Stimulated activated CD4-positive, alpha-beta T cell treated with anti-CD3 and anti-CD28 coated beads, Interleukin-1b, Interleukin-23, amount 100 ng/mL, for 24 hours (primary cell): ENCODE results near the gene ZXDC.

Experiments used
- DNase-seq, 4 experiments: peaks; one replicate each; pipeline ENCODE4 v3.0.0-alpha.2; 2020; ENCODE audit warnings: low read depth in 4 of 4, low spot score in 1 of 4

Gene ZXDC

DNA sequence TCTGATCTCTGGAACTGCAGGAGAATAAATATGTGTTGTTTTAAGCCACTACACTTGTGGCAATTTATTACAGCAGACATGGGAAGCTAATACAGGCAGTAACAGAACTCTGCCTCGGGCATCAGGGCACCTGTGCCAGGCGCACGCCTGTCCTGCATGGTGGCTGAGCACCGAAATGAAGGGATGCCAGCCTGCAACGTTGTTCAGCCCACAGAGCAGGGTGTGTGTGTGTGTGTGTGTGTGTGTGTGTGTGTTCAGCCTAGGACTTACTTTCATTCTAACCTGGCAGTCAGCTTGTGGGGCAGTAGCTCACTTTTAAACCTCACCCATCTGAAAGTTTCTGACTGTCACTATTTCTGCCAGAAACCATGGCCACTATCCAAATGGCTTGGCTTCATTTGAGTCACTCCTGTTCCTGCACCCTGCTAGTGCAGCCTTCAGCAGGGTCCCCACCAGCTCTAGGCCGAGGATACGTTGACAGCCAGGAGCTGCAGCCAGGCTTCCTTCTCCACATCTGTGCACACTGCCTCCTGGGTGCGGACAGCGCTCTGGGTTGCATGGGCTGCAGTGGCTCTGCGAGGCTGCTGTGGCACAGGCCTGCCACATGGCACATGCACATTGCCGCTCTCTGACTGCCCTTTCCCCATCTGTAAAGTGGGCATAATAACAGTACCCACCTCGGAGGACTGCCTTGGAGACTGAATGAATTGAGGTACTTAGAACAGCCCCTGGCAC lies 37.4 kb upstream of the ZXDC start:
- DNase-seq: no peak

DNA sequence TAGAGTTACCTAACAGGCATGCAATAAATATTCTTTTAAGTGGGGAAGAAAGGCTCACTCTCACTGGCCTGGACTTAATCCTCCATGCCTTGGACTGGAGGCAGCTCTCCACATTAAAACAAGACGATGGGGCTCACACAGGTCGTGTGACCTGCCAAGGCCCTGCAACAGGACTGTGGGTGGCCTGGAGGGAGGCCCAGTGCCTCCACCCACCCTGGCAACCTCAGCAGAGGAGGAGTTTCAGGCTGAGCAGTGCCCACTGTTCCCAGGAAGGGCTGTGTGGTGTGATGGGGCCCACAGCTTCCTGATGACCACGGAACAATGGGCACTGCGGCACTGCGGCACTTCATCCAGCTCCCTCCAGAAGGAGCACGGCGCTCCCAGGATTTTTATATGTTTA lies 36.3 kb upstream of the ZXDC start:
- DNase-seq: no peak

DNA sequence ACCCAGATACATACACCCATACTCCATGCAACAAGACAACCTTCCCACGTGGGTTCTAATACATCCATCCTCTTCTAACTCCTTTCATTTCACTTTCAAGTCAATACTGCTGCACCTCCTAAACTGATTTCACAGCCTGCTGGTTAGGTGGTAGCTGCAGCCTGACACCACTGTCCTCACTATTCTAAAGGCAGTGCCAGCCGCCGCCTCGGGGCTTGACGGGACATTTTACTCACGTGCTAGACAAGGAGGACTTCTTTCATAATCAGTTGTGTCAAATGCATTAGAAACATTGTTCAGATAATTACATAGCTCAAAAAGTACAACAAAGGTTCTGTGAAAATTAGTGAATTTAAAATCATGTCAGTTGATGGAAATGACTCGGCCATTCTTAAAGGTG lies 35.6 kb upstream of the ZXDC start:
- no peak for DNase-seq

DNA sequence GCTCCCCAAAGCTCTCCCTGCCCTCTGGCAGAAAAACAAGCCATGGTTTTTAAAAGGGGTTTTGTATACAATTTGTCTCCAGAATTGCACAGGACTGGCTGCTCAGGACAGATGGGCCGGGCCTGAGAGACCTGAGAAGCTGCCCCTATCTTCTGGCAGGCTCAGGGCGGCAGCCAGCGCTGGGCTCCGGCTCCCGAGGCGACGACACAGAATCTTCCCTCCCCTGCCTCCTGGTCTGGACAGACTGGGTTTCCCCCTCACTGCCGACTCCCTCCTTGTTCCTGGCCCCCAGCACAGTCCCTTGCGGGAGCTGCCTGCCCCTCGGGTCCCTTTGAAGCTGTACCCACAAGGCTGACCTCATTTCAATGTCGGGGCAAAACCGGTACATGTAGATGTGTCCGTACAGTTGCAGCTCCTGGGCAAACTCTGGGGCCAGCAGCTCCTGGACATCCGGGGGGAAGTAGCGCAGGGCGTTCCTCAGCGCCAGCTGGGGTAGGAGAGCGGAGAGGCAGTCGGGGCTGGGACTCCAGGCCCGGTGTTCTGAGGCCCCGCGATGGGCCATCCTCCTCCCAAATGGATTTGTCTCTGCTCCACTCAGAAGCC lies 34.7 kb upstream of the ZXDC start:
- no peak for DNase-seq

DNA sequence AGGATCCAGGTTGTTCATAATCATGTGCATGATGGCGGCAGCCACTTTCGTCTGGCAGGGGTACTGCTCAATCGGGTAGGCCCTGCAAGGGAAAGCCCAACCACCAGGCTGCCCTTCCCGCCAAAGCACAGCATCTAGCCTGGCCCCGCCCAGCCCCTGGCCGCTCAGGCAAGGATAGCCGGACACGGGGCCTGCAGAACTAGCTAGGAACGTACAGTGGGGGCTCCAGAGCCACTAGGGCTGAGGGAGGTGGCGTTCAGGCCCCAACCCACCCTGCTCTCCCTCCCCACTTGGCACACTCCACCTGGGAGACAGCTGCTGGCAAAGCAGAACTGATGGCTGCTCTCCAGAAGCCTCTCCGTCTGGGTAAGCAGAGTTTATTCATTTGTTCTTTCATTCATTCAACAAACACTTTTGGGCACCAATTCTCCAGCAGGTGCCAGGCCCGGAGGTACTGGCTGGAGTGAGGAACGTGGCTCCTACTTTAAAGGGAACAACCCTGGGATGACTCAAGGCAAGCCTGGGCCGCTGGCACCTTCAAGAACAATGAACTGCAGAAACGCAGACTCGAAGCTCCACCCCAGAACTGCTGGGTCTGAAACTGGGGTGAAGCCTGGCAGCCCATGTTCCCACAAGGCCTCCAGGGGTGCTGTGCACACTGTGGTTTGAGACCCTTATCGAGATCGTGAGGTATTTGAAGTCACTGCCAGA lies 34.1 kb upstream of the ZXDC start:
- no peak for DNase-seq

DNA sequence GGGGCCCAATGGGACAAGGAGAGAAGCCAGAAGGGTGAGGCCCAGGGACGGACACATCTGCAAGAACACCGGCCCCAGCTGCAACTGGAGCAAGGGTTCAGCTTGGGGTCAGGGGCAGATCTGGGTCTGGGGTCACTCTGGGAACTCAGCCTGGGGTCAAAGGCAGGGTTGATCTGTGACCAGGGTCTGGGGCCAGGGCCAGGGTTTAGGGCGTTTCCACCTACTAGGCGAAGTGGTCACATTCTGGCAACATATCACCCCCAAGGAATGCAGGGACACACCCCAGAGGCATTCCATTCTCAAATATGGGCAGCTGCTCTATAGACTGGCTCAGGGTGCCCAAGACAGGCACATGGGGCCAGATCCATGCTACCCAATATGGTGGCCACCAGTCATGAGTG lies 32.9 kb upstream of the ZXDC start:
- DNase-seq: no peak

DNA sequence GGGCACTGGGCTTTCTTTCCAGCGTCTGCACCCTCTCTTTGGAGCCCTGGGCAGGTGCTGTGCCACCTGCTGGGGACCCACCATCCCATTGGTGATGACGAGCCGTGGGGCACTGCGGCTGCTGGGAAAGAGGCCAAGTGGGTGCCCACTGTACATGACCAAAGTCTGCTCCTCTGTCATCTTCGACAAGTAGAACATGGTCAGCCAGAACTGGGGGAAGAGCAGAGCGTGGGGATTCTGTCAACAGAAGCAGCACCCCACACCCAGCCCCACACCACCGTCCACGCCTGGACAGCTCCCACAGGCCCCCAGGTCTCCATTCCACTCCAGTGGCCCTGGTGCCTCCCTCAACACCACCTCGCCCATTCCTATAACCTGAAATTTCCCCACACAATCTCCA lies 32.2 kb upstream of the ZXDC start:
- DNase-seq: no peak

DNA sequence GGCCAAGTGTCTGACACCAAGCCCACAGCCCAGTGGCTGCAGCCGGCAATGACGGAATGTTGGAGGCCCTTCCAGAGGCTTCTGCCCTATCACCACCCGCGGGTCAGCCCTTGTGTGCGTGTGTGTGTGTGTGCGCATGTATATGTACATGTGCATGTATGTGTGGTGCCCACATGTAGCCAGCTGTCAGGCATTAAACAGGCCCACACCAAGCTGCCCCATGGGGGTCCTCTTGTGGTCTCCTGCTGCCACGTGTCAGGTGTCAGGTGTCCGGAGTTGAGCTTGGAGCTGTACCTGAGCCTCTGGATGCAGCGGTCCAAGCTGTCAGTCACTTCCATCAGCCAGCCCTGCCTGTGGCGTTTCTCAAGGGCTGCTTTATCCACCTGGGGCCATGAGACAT lies 28.0 kb upstream of the ZXDC start:
- DNase-seq: no peak

DNA sequence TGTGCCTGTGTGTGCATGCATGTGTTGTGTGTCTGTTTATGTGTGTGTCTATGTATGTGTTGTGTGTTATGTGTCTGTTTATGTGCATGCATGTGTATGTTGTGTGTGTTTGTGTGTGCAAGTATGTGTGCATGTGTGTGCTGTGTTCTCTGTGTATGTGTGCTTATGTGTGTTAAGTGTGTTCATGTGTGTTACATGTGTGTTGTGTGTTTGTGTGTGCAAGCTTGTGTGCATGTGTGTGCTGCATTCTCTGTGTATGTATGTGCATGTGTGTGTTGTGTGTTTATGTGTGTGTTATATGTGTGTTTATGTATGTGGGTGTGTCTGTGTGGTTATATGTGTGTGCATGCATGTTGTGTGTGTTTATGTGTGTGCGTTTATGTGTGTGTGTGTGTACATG lies 27.0 kb upstream of the ZXDC start:
- DNase-seq: no peak

DNA sequence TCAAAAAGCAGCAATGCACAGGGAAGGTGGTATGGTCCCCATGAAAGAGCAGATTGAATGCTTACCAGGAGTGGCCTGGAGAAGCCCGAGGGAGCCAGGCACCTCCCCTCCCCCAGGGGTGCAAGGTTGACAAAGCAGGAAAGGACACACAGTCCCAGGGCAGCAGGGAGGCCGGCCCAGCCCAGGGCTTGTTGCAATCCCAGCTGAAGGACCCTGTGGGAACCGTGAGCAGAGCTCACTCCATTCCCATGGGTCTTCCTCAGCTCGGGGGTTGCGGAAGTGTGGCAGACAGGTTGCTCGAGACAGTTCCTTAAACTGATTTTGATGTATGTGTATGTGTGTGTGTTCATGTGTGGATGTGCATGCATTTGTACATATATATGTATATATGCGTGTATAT lies 26.0 kb upstream of the ZXDC start:
- no peak for DNase-seq

DNA sequence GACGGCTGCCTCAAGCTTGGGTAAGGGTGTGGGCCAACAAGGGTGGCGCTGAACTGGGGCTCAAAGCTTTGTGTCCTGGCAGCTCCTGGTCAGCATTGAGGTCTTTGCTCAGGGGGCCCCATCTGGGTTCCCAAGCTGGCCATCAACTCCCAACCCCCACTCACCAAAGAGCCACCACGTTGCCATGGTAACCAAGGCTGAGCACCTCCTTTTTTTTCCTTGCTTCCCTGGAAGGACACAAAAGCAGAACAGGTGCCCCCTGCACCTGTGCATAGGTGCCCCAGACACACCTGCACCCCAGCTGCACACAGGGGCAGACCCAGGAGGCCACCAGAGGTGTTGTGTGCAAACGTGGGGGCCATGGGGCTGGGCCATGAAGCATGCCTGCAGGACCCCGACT lies 25.4 kb upstream of the ZXDC start:
- no peak for DNase-seq

DNA sequence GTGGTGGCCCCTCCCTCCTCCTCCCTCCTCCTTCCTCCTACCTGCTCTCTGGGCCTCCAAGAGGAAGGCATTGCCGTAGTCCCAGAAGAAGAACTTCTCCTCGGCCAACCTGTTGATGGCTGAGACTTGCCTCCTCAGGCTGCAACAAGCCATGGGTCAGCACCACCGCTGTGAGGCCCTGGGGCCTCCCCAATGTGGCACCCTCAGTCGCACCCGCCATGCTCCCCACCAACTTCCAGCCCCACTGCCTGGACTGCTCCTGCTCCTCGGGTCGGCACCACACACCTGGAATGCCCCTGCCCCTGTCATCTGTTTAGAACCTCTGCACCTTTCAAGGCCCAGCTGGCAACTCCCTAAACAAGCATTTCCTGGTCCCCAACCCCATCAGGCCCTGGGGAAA lies 24.3 kb upstream of the ZXDC start:
- no peak for DNase-seq

DNA sequence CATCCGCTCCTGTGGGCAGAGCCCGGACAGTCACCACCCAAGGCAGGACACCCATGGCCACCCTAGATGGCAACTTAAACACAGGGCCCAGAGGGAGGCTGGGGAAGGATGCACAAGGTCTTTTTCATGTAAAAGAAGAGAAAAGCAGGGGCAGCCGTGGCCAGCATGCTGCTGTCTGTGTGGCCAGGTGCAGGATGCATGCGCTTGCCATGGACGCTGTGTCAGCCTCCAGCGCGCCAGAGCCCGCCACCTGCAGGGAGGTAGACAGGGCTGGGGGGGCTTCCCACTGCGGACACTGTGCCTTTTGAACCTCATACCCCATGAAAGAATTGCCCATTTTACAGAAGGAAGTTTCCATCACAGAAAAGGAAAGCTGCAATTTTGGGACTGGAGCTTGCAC lies 23.7 kb upstream of the ZXDC start:
- no peak for DNase-seq

DNA sequence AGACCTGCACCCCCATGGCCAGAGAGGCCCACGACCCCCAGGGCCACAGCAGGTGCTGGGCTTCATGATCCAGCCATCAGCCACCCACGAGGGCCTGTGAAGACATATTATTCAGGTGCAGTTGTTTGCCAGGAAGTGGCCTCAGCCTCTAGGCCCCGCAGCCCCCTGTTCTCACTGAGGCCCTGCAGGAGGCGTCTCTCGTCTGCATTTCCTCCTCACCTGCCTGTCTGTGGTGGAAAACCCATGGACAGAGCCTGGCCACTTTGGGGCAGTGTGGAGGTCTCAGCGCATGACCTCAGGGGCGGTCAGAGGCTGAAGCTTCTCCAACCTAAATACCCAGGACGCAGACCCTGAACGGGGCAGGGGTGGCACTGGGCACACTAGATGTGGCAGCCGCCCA lies 23.2 kb upstream of the ZXDC start:
- no peak for DNase-seq

DNA sequence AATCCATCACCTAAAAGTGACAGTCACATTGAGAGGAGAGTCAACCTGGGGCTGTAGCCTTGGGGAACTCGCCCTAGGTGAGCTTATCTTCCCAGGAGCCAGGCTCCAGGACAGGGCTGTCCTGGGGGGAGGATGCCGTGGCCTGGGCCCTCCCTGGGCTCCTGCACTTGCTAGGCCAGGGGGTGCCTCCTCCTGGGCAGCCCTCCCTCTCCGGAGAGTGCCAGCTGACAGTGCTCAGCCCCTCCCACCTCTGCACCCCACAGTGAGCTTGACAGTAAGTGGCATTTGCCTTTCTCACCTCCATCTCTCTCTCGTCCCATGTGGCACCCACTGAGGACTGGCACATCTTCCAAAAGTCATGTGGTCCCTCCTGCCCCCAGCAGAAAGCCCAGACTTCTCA lies 22.8 kb upstream of the ZXDC start:
- no peak for DNase-seq

DNA sequence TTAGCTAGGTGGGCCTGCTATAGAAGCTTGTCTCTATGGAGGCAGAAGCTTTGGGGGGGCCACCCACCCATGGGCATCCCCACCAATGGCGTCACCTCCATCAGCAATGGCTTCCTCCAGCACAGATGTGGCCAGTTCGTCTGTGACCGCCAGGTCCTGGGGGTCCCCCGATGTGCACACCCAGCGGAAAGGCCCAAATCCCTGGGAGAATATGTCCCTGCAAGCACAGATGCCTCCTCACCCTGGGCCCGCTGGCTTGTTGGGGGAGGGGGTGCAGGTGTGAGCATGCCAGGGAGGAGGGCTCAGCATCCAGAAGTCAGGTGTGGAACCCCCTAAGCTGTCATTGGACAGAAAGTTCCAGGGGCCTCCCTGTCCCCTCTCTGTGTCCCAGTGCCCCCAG lies 22.3 kb upstream of the ZXDC start:
- DNase-seq: no peak

DNA sequence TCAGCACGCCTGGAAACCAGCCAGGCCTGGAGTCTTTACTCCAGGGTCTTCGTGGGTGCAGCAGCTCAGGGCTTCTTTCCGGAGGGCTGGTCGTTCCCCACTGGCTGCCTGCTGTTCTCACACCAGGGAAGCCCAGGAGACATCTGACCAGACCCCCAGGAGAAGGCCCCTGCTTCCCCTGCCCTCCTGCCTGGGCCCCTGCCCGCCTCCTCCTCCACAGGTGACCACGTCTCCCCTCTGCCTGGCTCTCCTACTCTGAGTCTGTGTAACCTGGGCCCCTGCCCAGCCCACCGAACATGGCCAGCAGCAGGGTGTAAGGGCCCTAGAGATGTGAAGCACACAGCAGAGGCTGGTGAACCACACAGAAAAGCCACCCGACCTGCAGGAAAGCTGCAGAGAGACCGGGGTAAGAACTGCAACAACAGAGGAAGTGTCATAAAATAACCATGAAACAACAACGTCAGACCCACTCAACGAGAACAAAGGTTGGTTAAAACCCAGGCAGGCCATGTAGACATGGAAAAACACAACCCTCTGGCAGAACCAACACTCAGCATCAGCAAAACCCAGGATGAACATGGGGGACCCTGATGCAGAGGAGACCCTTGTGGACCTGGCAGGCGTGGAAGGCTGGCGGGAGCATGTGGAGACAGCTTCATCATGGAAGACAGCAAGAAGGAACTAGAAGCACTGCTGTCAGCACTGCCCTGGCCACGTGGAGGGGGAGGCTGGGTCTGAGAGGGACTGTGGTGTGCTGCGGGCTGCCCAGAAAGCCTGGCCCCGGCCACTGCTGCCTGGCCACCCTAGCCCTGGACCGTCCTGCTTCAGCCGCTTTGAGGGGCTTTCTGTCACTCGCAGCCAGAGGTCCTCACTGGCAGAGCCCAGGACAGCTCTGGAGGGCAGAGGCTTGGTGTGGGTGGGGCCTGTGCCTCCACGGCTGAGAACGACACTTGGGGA lies 21.5 kb upstream of the ZXDC start:
- no peak for DNase-seq

DNA sequence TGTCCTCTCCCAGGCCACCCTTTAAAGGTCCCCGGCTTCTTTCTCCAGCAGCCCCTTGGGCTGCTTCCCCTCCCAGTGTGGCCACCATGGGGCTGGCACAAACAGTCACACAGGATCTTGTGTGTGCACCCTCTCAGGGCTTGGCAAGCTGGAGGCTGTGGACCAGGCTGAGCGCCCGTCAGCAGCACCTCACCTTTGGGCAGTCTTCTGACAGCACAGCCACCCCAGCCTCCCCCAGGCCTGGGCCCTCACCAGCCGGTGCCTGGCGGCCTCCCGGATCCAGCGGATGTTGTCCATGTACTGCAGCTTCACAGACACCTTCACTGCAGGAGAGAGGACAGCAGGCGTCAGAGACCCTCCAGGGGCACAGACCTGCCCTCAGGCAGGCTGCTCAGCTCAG lies 20.1 kb upstream of the ZXDC start:
- DNase-seq: no peak

DNA sequence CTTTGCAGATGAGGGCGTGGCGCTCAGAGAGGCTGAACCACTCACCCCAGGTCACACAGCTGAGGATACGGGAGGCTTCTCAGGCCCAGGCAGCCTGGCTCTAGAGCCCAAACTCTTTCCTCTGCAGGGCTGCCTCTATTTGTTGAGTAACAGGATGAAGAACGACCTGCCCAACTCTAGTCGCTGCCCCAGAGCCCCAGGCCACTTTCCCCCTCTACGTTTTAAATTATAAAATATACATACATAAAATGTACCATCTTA lies 19.2 kb upstream of the ZXDC start:
- DNase-seq: no peak

DNA sequence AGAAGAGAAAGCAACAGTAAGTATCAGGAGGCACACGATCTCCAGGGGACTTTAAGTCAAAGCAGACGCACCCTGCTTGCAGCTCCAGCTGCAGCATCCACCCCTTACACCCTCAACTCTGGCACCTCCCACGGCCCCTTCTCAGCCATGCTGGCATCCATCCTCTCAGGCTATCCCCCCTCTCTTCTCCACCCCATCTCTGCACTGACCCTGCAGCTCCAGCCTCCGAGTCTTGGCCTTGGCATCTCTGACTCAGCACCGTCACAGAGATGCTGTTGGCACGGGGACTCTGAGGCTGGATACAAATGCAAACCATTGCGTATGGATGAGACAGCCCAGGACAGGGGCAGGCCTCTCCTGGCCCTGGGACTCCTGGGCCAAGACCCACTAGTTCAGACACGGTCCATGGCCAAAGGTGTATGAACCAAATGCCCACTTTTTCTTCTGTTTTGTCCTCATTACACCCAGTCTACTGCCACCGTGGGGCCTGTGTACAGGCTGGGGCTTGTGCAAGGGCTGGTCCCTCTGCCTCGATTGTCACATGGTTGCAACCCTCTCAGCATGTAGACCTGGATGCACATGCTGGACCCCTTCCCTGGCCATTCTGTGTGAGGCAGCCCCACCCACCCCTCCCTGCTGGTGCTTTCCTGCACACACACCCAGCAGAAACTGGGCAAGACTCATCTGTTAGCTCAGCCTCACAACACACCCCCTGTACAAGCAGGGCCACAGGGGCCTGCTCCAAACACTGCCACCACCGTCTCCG lies 18.7 kb upstream of the ZXDC start:
- no peak for DNase-seq

DNA sequence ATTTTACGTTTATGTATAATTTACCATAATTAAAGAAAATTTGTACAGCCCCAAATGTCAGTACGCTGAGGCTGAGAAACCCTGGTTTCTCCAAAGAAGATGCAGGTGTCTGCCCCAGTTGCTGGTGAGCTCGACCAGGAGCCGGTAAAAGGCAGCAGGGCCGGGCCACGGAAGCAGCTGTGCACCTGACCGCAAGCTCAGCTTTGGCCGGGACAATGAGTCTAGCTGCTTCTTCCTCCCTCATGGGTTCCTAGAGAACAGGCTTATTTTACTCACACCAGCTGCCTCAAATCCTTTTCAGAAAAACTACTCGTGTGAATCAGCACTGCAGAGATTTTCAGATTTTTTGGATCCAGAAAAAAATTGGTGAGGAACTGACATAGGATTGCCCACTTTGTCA lies 18.0 kb upstream of the ZXDC start:
- DNase-seq: no peak
